NCI-H2196 treated with DMSO at 0.1 percent for 48 hours (cell line): ENCODE data around the gene EHD4.

Source experiments
- DNase-seq: peaks from one replicate; lab custom pipeline; 2025; ENCODE audit not compliant: unreplicated experiment; lab: John Stamatoyannopoulos, UW

The EHD4 gene

GRCh38 chr15:41899854-41900442 lies 72.4 kb downstream of the EHD4 start:
- DNase-seq: no peak

GRCh38 chr15:41897363-41897799 lies 75.0 kb downstream of the EHD4 start:
- no peak for DNase-seq

GRCh38 chr15:41896566-41896965 lies 75.8 kb downstream of the EHD4 start:
- no peak for DNase-seq

- no peak for DNase-seq
Observed at GRCh38 chr15:41895957-41896356, 76.4 kb downstream of the EHD4 start.

GRCh38 chr15:41895491-41895890 lies 76.9 kb downstream of the EHD4 start:
- no peak for DNase-seq

GRCh38 chr15:41894791-41895463 lies 77.4 kb downstream of the EHD4 start:
- DNase-seq: peak; percentile 12

GRCh38 chr15:41894251-41894790 lies 78.0 kb downstream of the EHD4 start:
- DNase-seq: no peak

- no peak for DNase-seq
Observed at GRCh38 chr15:41893422-41894250, 78.7 kb downstream of the EHD4 start, which contains the start of gene SPTBN5. Gene SPTBN5, minus strand, starts transcription at chr15:41894053. Its CDS starts 556 bp downstream, at chr15:41893497.

- peak; percentile 5 for DNase-seq
Observed at GRCh38 chr15:41892621-41893421, 79.5 kb downstream of the EHD4 start.

- peak; percentile 58 for DNase-seq
Observed at GRCh38 chr15:41891946-41892345, 80.4 kb downstream of the EHD4 start.

GRCh38 chr15:41891226-41891625 lies 81.1 kb downstream of the EHD4 start:
- no peak for DNase-seq

GRCh38 chr15:41890050-41890690 lies 82.2 kb downstream of the EHD4 start:
- no peak for DNase-seq

GRCh38 chr15:41888662-41889253 lies 83.6 kb downstream of the EHD4 start:
- DNase-seq: no peak

- no peak for DNase-seq
Observed at GRCh38 chr15:41887893-41888292, 84.5 kb downstream of the EHD4 start.

- DNase-seq: no peak
Observed at GRCh38 chr15:41887161-41887560, 85.2 kb downstream of the EHD4 start.

- DNase-seq: no peak
Observed at GRCh38 chr15:41886741-41887140, 85.6 kb downstream of the EHD4 start.

GRCh38 chr15:41885841-41886240 lies 86.5 kb downstream of the EHD4 start:
- no peak for DNase-seq

GRCh38 chr15:41885321-41885720 lies 87.0 kb downstream of the EHD4 start:
- no peak for DNase-seq

- no peak for DNase-seq
Observed at GRCh38 chr15:41884458-41884857, 87.9 kb downstream of the EHD4 start.

- DNase-seq: no peak
Observed at GRCh38 chr15:41883484-41883825, 88.9 kb downstream of the EHD4 start.
